ENCODE results near the gene LRGUK. TPM values are rescaled to one million over a fixed set of nuclear protein-coding genes. Genes with fewer than 3 reads are reported as not detected.

LRGUK gene
- total and polyA plus RNA-seq, 2 of the 8 experiments (the other 6 are each of a cell fraction or from before 2014, with no cell fraction given): 1.5 to 3.6 TPM

DNA sequence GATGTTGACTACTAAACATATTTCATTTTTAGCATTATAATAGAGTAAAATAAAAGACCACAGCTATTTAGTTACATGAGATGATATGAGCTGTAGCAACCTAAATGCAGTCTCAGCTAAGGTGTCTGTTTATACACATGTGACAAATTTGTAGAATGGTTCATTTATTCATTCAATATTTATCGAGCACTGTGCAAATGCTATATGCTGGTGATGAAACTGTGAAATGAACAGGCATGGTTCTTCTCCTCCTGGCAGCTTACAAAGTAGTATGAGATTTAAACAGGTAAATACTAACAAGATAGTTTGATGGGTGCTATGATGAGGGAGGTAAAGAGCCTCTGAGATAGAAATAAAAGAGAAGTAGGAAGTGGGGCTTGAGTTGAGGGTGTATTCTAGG, 60.8 kb downstream of the LRGUK start:
- WGBS, 2 experiments (ENCODE audit: extremely low coverage in 1 of 2, insufficient coverage in 1 of 2, insufficient read length in 1 of 2, insufficient replicate concordance in 2 of 2, low coverage in 1 of 2, low lambda C conversion rate in 2 of 2, missing lambda C conversion rate in 1 of 2): 88% methylated on average over 1 of the region's 1 CpG; no CpG with 5 or more reads in 1 of the 2 experiments
- H3K36me3 ChIP-seq (ENCODE audit: control insufficient read depth in 2 of 4, insufficient read depth in 4 of 4, low read length in 3 of 4): no peaks in the 10 kb centered on the region
- H3K9me3 ChIP-seq (ENCODE audit: insufficient read depth in 2 of 2, low read depth in 1 of 2, low read length in 1 of 2): no peaks in the 10 kb centered on the region
- H3K56ac ChIP-seq (replicated peaks; ENCODE audit: insufficient read length, low read depth, low read length): no peak overlapping the region
- no peak overlapping the region for H3K14ac ChIP-seq (ENCODE audit: insufficient read length)
- no peak overlapping the region for H3K18ac ChIP-seq (ENCODE audit: extremely low read depth, low read length)
- no peak overlapping the region for H2AFZ ChIP-seq (ENCODE audit: low read length)
- no peak overlapping the region for H4K91ac ChIP-seq (replicated peaks; ENCODE audit: insufficient read length, low read length)
- H3K4ac ChIP-seq (replicated peaks; ENCODE audit: insufficient read length, low read depth, low read length): no peak overlapping the region
- ChIA-PET CTCF (ENCODE audit: partially characterized antibody) (interaction anchor here (0.5 kb wide), 1 partner anchor 141 kb away, joined by 3 read pairs; no protein-coding TSS in a partner anchor), POLR2A (ENCODE audit: partially characterized antibody) (no interaction called here)
- no peak overlapping the region for H3K4me2 ChIP-seq (ENCODE audit: insufficient read depth in 1 of 2, low read depth in 2 of 2, low read length in 2 of 2)
- no peaks in the 10 kb centered on the region for H3K23me2 ChIP-seq (ENCODE audit: low read depth, low read length)
- no peak overlapping the region for H3K23ac ChIP-seq (ENCODE audit: insufficient read length)
- no peak overlapping the region for H2BK120ac ChIP-seq (replicated peaks; ENCODE audit: low read depth, low read length)
- no peaks in the 10 kb centered on the region for H3K79me2 ChIP-seq (ENCODE audit: control insufficient read depth in 1 of 2, insufficient read depth in 2 of 2, low read length in 2 of 2)
- H3K9ac ChIP-seq (replicated peaks in 1 of 4; ENCODE audit: extremely low read depth in 1 of 4, low read depth in 3 of 4, low read length in 3 of 4): no peak overlapping the region
- H4K5ac ChIP-seq (ENCODE audit: insufficient read length, low read depth, low read length): no peak overlapping the region
- no peak overlapping the region for H2BK15ac ChIP-seq (ENCODE audit: low read length)
- no peak overlapping the region for H4K8ac ChIP-seq (ENCODE audit: extremely low read depth, insufficient read depth, low read length)
- DNase-seq (ENCODE audit: low read depth in 1 of 2, low spot score in 2 of 2): no peak
- peaks cover 0 to 9% (median 4%) of the 10 kb centered on the region in 4 experiments; a peak in 3 of 7 replicates for H3K4me1 ChIP-seq (replicated peaks in 1 of 4; ENCODE audit: control insufficient read depth in 3 of 4, insufficient read depth in 4 of 4, low read length in 3 of 4)
- H2BK12ac ChIP-seq (ENCODE audit: low read depth, low read length): no peak overlapping the region
- no peaks in the 10 kb centered on the region for H4K20me1 ChIP-seq (replicated peaks in 1 of 2; ENCODE audit: control insufficient read depth in 1 of 2, insufficient read depth in 2 of 2, low read length in 2 of 2)
- no peak overlapping the region for H3K4me3 ChIP-seq (ENCODE audit: extremely low read depth in 1 of 4, insufficient read depth in 2 of 4, low read depth in 3 of 4, low read length in 4 of 4)
- H3K79me1 ChIP-seq (ENCODE audit: low read depth, low read length): no peaks in the 10 kb centered on the region
- no peak overlapping the region for H2AK5ac ChIP-seq (ENCODE audit: low read depth, low read length)
- no peaks in the 10 kb centered on the region for H3K27me3 ChIP-seq (replicated peaks in 1 of 4; ENCODE audit: control insufficient read depth in 3 of 4, extremely low read depth in 1 of 4, insufficient read depth in 3 of 4, low read length in 3 of 4)
- H2BK5ac ChIP-seq (ENCODE audit: low read depth, low read length): no peak overlapping the region
- no peak overlapping the region for H2BK20ac ChIP-seq (ENCODE audit: low read length)
- no peak overlapping the region for H3K27ac ChIP-seq (ENCODE audit: low read depth, low read length)
- no peak for FAIRE-seq
- TF ChIP-seq TEAD4 (IDR thresholded peaks at IDR 0.05; ENCODE audit: low read depth, low read length): no peak
- TF ChIP-seq HDAC2 (IDR thresholded peaks at IDR 0.05; ENCODE audit: borderline replicate concordance in 1 of 2, low read depth in 2 of 2, low read length in 2 of 2): no peak
- TF ChIP-seq NRF1 (IDR thresholded peaks at IDR 0.05; ENCODE audit: low read depth, low read length): no peak
- no peak for TF ChIP-seq PHF8 (conservative IDR thresholded peaks at IDR 0.05; ENCODE audit: low read depth, low read length)
- TF ChIP-seq CHD1 (IDR thresholded peaks at IDR 0.05; ENCODE audit: low read depth, low read length): no peak
- TF ChIP-seq, protein P1, sequence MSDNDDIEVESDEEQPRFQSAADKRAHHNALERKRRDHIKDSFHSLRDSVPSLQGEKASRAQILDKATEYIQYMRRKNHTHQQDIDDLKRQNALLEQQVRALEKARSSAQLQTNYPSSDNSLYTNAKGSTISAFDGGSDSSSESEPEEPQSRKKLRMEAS (IDR thresholded peaks at IDR 0.05): no peak
- no peak for TF ChIP-seq ASH2L (IDR thresholded peaks at IDR 0.05; ENCODE audit: low read length)
